GM10266 (cell line): ENCODE data around the gene C7orf25.

Source experiments
- DNase-seq: peaks from one replicate; pipeline ENCODE4 v3.0.0; 2012; ENCODE audit errors: extremely low spot score
- TF ChIP-seq, protein P1 (sequence below): IDR thresholded peaks from 2 replicates; pipeline ENCODE4 v1.5.1; 2012; ENCODE audit warnings: mild to moderate bottlenecking, low read depth; ENCODE audit not compliant: control insufficient read depth, insufficient read depth; ENCODE audit errors: missing control alignments

Gene C7orf25

DNA sequence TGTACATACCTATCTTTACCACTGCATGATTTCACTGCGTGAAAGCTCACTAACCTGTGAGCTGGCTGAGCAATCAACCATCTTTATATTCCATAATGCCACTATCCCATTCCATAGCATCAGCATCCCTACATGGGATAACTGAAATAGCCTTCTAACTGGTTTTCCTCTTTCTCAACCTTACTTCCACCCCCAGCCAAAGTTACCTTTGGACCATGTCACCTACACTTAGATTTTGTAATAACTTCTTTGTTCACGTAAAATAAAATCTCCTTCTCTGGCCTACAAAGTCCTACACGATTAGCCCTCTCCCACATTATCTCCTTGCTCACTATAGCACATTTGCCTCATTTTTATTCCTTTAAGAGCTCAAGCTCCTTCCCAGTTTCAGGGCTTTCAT is 17.6 kb upstream of the C7orf25 start:
- no peak for DNase-seq
- TF ChIP-seq, protein P1, sequence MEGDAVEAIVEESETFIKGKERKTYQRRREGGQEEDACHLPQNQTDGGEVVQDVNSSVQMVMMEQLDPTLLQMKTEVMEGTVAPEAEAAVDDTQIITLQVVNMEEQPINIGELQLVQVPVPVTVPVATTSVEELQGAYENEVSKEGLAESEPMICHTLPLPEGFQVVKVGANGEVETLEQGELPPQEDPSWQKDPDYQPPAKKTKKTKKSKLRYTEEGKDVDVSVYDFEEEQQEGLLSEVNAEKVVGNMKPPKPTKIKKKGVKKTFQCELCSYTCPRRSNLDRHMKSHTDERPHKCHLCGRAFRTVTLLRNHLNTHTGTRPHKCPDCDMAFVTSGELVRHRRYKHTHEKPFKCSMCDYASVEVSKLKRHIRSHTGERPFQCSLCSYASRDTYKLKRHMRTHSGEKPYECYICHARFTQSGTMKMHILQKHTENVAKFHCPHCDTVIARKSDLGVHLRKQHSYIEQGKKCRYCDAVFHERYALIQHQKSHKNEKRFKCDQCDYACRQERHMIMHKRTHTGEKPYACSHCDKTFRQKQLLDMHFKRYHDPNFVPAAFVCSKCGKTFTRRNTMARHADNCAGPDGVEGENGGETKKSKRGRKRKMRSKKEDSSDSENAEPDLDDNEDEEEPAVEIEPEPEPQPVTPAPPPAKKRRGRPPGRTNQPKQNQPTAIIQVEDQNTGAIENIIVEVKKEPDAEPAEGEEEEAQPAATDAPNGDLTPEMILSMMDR, result no peak

DNA sequence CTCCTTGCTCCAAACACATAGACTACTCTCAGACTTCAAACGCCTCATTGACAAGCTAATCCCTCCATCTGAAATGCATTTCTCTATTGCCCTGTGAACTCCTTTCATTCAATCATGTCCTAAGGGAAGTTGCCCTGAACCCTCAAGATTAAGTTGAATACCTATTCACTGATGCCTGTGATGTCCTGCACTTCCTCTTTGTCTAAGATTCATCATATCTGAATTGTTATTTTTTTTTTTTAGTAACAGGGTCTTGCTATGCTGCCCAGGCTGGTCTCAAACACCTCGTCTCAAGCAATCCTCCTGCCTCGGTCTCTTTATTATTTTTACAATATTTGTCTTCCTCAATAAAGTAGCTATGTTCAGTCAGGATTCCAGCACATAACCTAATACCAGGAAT is 16.9 kb upstream of the C7orf25 start:
- DNase-seq, result no peak
- TF ChIP-seq, protein P1, result no peak

DNA sequence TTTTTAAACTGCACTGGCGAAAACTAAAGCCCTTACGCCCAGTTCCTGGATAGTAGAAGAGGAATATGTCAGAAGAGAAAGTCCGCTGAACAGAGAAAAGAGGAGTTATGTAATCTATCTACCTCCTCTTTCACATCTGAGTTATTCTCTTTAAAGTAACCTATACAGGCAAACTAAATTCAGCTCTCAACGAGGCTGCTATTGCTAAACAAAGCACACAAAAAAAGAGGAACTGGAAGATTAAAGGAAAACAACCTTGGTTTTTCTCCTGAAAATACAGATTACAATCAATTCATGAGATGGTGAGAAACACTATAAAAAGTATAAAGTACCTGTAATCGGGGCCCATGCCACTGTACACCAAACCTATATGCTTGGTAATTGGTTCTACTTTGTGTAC is 14.3 kb upstream of the C7orf25 start:
- TF ChIP-seq, protein P1, result no peak
- no peak for DNase-seq

DNA sequence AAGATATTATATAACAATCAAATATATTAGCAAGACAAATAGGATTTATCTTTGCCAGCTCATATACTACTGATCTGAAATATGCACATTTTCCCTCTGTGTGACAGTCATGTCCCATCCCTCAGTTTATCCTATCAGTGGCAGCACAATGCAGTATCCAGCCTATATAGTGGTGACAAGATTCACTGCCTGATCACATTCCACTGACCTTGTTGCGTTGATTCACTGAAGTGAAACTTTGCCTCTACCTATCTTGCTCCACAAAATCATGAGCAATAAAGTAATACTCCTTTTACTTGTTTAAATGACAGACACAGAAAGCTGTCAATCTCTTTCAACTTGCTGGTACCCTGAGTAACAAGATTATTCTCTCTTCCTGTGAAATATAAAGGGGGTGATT is 13.8 kb upstream of the C7orf25 start:
- TF ChIP-seq, protein P1, result no peak
- DNase-seq, result no peak

DNA sequence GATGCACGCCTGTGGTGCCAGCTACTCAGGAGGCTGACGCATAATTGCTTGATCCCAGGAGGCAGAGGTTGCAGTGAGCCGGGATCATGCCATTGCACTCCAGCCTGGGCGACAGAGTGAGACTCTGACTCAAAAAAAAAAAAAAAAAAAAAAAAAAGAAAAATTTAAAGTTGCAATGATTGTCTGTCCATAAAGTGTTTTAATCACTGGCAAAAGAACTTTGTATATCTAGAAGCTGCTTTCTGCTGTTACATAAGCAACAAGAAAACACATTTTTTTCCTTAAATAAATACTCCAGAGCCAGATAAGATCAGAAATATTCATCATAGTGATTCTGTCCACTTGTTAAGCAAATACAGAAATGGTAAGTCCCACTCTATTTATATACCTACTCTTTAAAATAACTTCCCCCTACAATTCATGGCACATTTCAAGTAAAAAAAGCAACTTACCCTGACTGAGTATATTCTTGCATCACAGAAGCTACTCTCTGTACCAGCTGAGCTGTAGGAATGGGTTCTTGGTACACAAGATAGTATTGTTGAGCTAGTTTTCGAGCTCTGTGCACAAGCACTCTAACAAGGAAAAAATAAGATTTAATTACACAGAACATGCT is 12.5 kb upstream of the C7orf25 start:
- no peak for DNase-seq
- TF ChIP-seq, protein P1, result no peak

DNA sequence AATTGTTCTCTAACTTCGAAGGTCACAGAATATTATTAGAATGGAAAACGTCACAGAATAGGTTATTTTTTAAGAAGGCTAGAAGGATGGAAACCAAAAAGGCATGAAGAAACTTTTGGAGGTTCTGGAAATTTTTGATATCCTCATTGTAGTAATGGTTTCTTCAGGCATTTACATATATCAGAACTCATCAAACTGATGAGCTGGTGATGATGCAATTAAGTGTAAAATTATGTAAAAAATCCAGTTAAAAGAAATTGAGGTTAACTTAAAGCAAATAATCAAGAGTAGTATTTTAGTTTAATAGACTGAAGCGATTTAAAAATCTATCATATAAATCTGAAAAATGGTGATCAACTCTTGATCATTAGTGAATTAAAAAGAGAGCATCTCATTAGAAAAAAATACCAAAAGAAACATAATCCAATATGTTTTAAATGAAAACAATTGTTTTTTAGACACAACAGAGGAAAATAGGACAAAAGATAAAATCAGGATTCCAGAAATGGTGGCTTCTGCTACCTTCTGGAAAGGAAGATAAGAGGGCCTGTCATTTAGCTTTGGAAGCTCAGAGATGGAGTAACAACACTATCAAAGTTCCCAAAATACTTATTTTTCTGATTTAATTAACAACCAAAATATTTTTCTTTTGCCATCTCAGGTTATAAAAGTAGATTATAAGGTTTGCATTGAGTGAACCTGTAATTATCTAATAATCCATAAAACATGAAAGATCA is 10.3 kb upstream of the C7orf25 start:
- TF ChIP-seq, protein P1, result no peak
- no peak for DNase-seq

DNA sequence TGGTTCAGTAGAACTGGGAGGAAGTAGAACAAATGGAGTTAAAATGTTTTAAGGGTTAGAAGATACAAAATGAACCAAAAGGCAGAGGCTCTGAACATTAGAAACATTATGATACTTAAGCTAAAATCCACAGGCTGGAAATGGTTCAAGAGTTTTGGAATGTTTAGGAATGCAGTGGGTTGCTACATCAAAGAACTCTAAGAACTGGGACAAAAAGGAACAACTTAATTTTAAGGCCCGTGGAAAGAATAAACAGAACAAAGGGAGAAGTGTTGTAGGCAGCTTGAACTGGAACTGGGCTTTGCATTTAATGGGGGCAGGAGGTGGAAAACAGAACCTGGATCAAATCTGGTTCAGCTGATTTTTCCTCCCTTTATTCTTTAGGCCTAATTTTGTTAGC is 3.5 kb upstream of the C7orf25 start:
- DNase-seq, result no peak
- TF ChIP-seq, protein P1, result no peak
